ENCODE measurements around the gene UTRN.

Gene UTRN

GRCh38 chr6:144314003-144314485, 28.9 kb downstream of the UTRN start:
- no peak for DNase-seq

GRCh38 chr6:144314562-144314961, 29.4 kb downstream of the UTRN start:
- DNase-seq, result no peak

GRCh38 chr6:144315226-144315980, 30.3 kb downstream of the UTRN start:
- DNase-seq, result no peak

GRCh38 chr6:144315981-144316861, 31.1 kb downstream of the UTRN start:
- DNase-seq, result no peak

- DNase-seq, result no peak
Observed at GRCh38 chr6:144316862-144317195, 31.7 kb downstream of the UTRN start.

GRCh38 chr6:144317736-144318135, 32.6 kb downstream of the UTRN start:
- no peak for DNase-seq

- no peak for DNase-seq
Observed at GRCh38 chr6:144319211-144319610, 34.1 kb downstream of the UTRN start.

- no peak for DNase-seq
Observed at GRCh38 chr6:144320741-144321140, 35.6 kb downstream of the UTRN start.

GRCh38 chr6:144321839-144322591, 36.9 kb downstream of the UTRN start:
- DNase-seq, result no peak

GRCh38 chr6:144325232-144325631, 40.1 kb downstream of the UTRN start:
- no peak for DNase-seq

GRCh38 chr6:144326393-144326792, 41.3 kb downstream of the UTRN start:
- no peak for DNase-seq

- DNase-seq, result no peak
Observed at GRCh38 chr6:144327081-144327480, 41.9 kb downstream of the UTRN start.

- DNase-seq, result no peak
Observed at GRCh38 chr6:144330017-144330987, 45.2 kb downstream of the UTRN start.

- no peak for DNase-seq
Observed at GRCh38 chr6:144331491-144331969, 46.4 kb downstream of the UTRN start.

- DNase-seq, result no peak
Observed at GRCh38 chr6:144332177-144332576, 47.0 kb downstream of the UTRN start.

- peak; percentile 73 for DNase-seq
Observed at GRCh38 chr6:144334150-144334708, 49.1 kb downstream of the UTRN start.

All from activated CD4-positive, alpha-beta T cell treated with anti-CD3 and anti-CD28 coated beads, Interleukin-2, Interleukin-6, amounts not matched to agents 100 ng/mL and 50 ng/mL, durations not matched to agents 16 hours and 8 hours (primary cell).